GM12878 (cell line): ENCODE results near the gene MPHOSPH6. TPM values are rescaled to one million over a fixed set of nuclear protein-coding genes. Genes with fewer than 3 reads are reported as not detected.

Experiments used
- ATAC-seq: fragments of 200-7000 bp; cut with Tn5 transposase; 3 replicates; pipeline ENCODE4 v1.9.1; 2020; ENCODE audit warnings: mild to moderate bottlenecking, moderate library complexity
- BruUV-seq: library from RNA; stranded (reverse); fragments of 400-500 nt; replicated peaks from 2 replicates; lab custom pipeline; 2021; lab: Mats Ljungman, UMichigan
- CTCF ChIA-PET: fragments of 300-600 bp; sonication (Branson Sonifier 250); formaldehyde crosslinking; extraction: SDS; loops from one replicate; lab custom pipeline; 2021; ENCODE audit warnings: inconsistent platforms; lab: Yijun Ruan, JAX
- POLR2A ChIA-PET: fragments of 350-600 bp; formaldehyde crosslinking; extraction: SDS; loops from one replicate; lab custom pipeline; 2021; ENCODE audit warnings: inconsistent platforms; lab: Charles Lee
- RAD21 ChIA-PET: fragments of 300-600 bp; sonication (Branson Sonifier 250); formaldehyde crosslinking; loops from one replicate; lab custom pipeline; 2023; ENCODE audit warnings: antibody characterized with exemption; ENCODE audit not compliant: unreplicated experiment; lab: Charles Lee
- SMC1A ChIA-PET: fragments of 300-600 bp; sonication (Branson Sonifier 250); formaldehyde crosslinking; loops from one replicate; lab custom pipeline; 2023; ENCODE audit not compliant: unreplicated experiment, uncharacterized antibody; lab: Charles Lee
- DNase-seq: peaks from one replicate; pipeline ENCODE4 v3.0.0-alpha.2; 2011; ENCODE audit warnings: low read depth, low spot score
- FAIRE-seq: peaks from 3 replicates; lab custom pipeline; 2011; peaks lifted over from hg19 to GRCh38; lab: Jason Lieb, UNC
- H2AFZ ChIP-seq: 2 replicates; pipeline ENCODE4 v1.6.0; 2011; ENCODE audit warnings: low read depth, low read length, control low read depth; ENCODE audit not compliant: control insufficient read depth
- H3K27ac ChIP-seq: 2 replicates; pipeline ENCODE4 v1.5.1; 2011; ENCODE audit warnings: control low read depth; ENCODE audit not compliant: control insufficient read depth, insufficient read depth
- H3K27me3 ChIP-seq, 2 experiments: replicated peaks in 1 of 2; 2 replicates each; pipeline versions ENCODE4 v1.6.0 to v1.6.1; 2011; ENCODE audit warnings: low read length in 1 of 2; ENCODE audit not compliant: control insufficient read depth in 2 of 2, insufficient read depth in 2 of 2
- H3K36me3 ChIP-seq, 2 experiments: 2 replicates each; pipeline ENCODE4 v1.5.1; 2011; ENCODE audit warnings: low read length in 1 of 2; ENCODE audit not compliant: control insufficient read depth in 2 of 2, insufficient read depth in 2 of 2
- H3K4me1 ChIP-seq: 2 replicates; pipeline ENCODE4 v1.6.1; 2011; ENCODE audit warnings: mild to moderate bottlenecking, low read length, moderate library complexity, mixed read lengths; ENCODE audit not compliant: control insufficient read depth, insufficient read depth
- H3K4me2 ChIP-seq: 2 replicates; pipeline ENCODE4 v1.6.0; 2011; ENCODE audit warnings: control low read depth; ENCODE audit not compliant: control insufficient read depth, insufficient read depth
- H3K4me3 ChIP-seq: fragments of 200-600 bp; sonication (generic); 2 replicates; pipeline ENCODE4 v1.5.1; 2016
- H3K79me2 ChIP-seq: 2 replicates; pipeline ENCODE4 v1.6.0; 2011; ENCODE audit warnings: low read length; ENCODE audit not compliant: control insufficient read depth, insufficient read depth
- H3K9ac ChIP-seq: 2 replicates; pipeline ENCODE4 v1.8.0; 2011; ENCODE audit warnings: low read length, control low read depth, mixed read lengths; ENCODE audit not compliant: control insufficient read depth, insufficient read depth
- H3K9me3 ChIP-seq: replicated peaks from 3 replicates; pipeline ENCODE4 v1.5.1; 2011; ENCODE audit warnings: mild to moderate bottlenecking, low read length; ENCODE audit not compliant: control insufficient read depth, insufficient read depth
- H4K20me1 ChIP-seq: 2 replicates; pipeline ENCODE4 v1.6.0; 2011; ENCODE audit not compliant: control insufficient read depth, insufficient read depth
- CUX1 ChIP-seq: IDR thresholded peaks from 2 replicates; pipeline ENCODE4 v1.6.1; 2012; ENCODE audit warnings: improper control_type of control experiment, low read depth, low read length; ENCODE audit not compliant: insufficient replicate concordance
- DPF2 ChIP-seq: fragments of 450-650 bp; IDR thresholded peaks from 2 replicates; pipeline ENCODE4 v1.6.1; 2017; ENCODE audit warnings: mild to moderate bottlenecking
- EP300 ChIP-seq, 2 experiments: fragments of 150-350 bp in 1 of 2; IDR thresholded peaks; 2 replicates each; pipeline ENCODE4 v1.6.1; 2011 to 2012; ENCODE audit warnings: low read depth in 2 of 2, low read length in 2 of 2, borderline replicate concordance in 1 of 2, improper control_type of control experiment in 1 of 2, inconsistent platforms in 1 of 2; ENCODE audit not compliant: control insufficient read depth in 1 of 2
- MTA2 ChIP-seq: fragments of 450-650 bp; IDR thresholded peaks from 2 replicates; pipeline ENCODE4 v1.6.1; 2016; ENCODE audit warnings: low read depth, mild to moderate bottlenecking, moderate library complexity
- RAD51 ChIP-seq: fragments of 450-650 bp; IDR thresholded peaks from 2 replicates; pipeline ENCODE4 v1.6.1; 2016; ENCODE audit warnings: moderate library complexity, mild to moderate bottlenecking, inconsistent platforms
- RBBP5 ChIP-seq: fragments of 200-600 bp; sonication (generic); conservative IDR thresholded peaks from 2 replicates; pipeline ENCODE4 v1.6.1; 2016
- ZNF592 ChIP-seq: fragments of 450-650 bp; IDR thresholded peaks from 2 replicates; pipeline ENCODE4 v1.6.1; 2017; ENCODE audit warnings: mild to moderate bottlenecking, moderate library complexity
- WGBS: methylation state at CpG from one replicate; pipeline ENCODE4 v1.1.6; 2016; ENCODE audit warnings: low lambda C conversion rate; ENCODE audit not compliant: insufficient replicate concordance, insufficient coverage; ENCODE audit errors: missing lambda C conversion rate; 5-methylcytosine and 5-hydroxymethylcytosine counted together
- in situ Hi-C: fragments of 300-500 bp; cut with MboI; formaldehyde crosslinking; loops from 9 replicates; pipeline ENCODE4 v1.14.3; 2018; ENCODE audit warnings: mixed read lengths
- intact Hi-C: fragments of 100-400 bp; cut with micrococcal nuclease; formaldehyde crosslinking; loops from one replicate; pipeline ENCODE4 v1.14.2; 2022; ENCODE audit not compliant: unreplicated experiment
- polyA plus RNA-seq, 11 experiments: library from polyadenylated mRNA; depleted of rRNA in 4 of 11; unstranded in 6 of 11; stranded (reverse) in 5 of 11; fragments of >200 nt; fragmentation: Nextera tagmentation in 4 of 11; fragmentation: Illumina TruSeq in 1 of 11; extraction: Ambion mirVana in 4 of 11; extraction: Trizol in 1 of 11; gene quantifications; 1 replicate in 1 of 11; 2 replicates in 10 of 11; pipeline versions ENCODE4 v1.2.1 to v1.2.3, GENCODE V29; 2011 to 2016; ENCODE audit warnings: inconsistent platforms in 2 of 11, missing spikeins in 2 of 11, low read depth in 1 of 11
- total RNA-seq, 4 experiments: library from RNA; depleted of rRNA in 3 of 4; stranded (reverse); fragments of >200 nt in 3 of 4; fragmentation: Illumina TruSeq in 1 of 4; extraction: Trizol in 1 of 4; gene quantifications; 2 replicates each; pipeline versions ENCODE4 v1.2.1 to v1.2.3, GENCODE V29; 2013 to 2021
- TF ChIP-seq, protein P1 (sequence below): IDR thresholded peaks from 2 replicates; pipeline ENCODE4 v1.6.1; 2012; ENCODE audit warnings: low read depth, low read length, improper control_type of control experiment

MPHOSPH6 gene
- total and polyA plus RNA-seq, 10 of the 15 experiments (the other 5 are each of a cell fraction or from before 2014, with no cell fraction given): 8.9 to 39.6 (median 19.8) TPM

GRCh38 chr16:82195917-82196494 is 26.0 kb upstream of the MPHOSPH6 start (continued):
- TF ChIP-seq CUX1: no peak
- no peak for TF ChIP-seq MTA2
- TF ChIP-seq EP300 (IDR thresholded peaks at IDR 0.05; ENCODE audit: borderline replicate concordance in 1 of 2, control insufficient read depth in 1 of 2, low read depth in 2 of 2, low read length in 2 of 2): no peak
- no peak for TF ChIP-seq DPF2

- Histone ChIP-seq H3K9ac (no peak overlapping the region), H3K79me2 (no peaks in the 10 kb centered on the region), H3K4me2 (no peak overlapping the region), H3K4me3 (no peak overlapping the region), H3K4me1 (no peaks in the 10 kb centered on the region), H3K9me3 (no peaks in the 10 kb centered on the region), H2AFZ (no peak overlapping the region), H3K36me3 (no peaks in the 10 kb centered on the region), H3K27me3 (0 out of 4 replicates have a peak, but pooled peaks cover 0 to 2% of the 10 kb centered on the region in 2 experiments), H4K20me1 (no peaks in the 10 kb centered on the region), H3K27ac (no peak overlapping the region)
- intact Hi-C loops (no loop called here), in situ Hi-C loops (no loop called here)
- ChIA-PET CTCF (no interaction called here), RAD21 (no interaction called here), POLR2A (no interaction called here), SMC1A (no interaction called here)
- FAIRE-seq: no peak
- BruUV-seq: no TSS peak
- no peak for ATAC-seq
- WGBS: 93% methylated on average over 1 of the region's 1 CpG
- DNase-seq: no peak
- TF ChIP-seq ZNF592 (no peak), RAD51 (no peak), RBBP5 (no peak)
- TF ChIP-seq, protein P1, sequence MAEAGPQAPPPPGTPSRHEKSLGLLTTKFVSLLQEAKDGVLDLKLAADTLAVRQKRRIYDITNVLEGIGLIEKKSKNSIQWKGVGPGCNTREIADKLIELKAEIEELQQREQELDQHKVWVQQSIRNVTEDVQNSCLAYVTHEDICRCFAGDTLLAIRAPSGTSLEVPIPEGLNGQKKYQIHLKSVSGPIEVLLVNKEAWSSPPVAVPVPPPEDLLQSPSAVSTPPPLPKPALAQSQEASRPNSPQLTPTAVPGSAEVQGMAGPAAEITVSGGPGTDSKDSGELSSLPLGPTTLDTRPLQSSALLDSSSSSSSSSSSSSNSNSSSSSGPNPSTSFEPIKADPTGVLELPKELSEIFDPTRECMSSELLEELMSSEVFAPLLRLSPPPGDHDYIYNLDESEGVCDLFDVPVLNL: no peak
Observed at GRCh38 chr16:82194086-82194485, 24.1 kb upstream of the MPHOSPH6 start.
